ENCODE measurements around the gene OGFOD2.

OGFOD2 gene

GRCh38 chr12:122951979-122952892 is 22.8 kb upstream of the OGFOD2 start:
- peak; percentile 85 to 89 (median 86) for DNase-seq

GRCh38 chr12:122955156-122955555 is 19.9 kb upstream of the OGFOD2 start:
- DNase-seq = no peak

- no peak for DNase-seq
Observed at GRCh38 chr12:122956035-122956434, 19.0 kb upstream of the OGFOD2 start.

- no peak for DNase-seq
Observed at GRCh38 chr12:122958198-122958888, 16.7 kb upstream of the OGFOD2 start.

- no peak for DNase-seq
Observed at GRCh38 chr12:122959566-122960192, 15.4 kb upstream of the OGFOD2 start.

GRCh38 chr12:122960193-122960569 is 14.9 kb upstream of the OGFOD2 start:
- no peak for DNase-seq

- peak; percentile 22 to 57 (median 49) for DNase-seq
Observed at GRCh38 chr12:122961531-122962329, 13.3 kb upstream of the OGFOD2 start.

- peak; percentile 25 to 76 (median 59) for DNase-seq
Observed at GRCh38 chr12:122963941-122964265, 11.1 kb upstream of the OGFOD2 start.

- no peak for DNase-seq
Observed at GRCh38 chr12:122964439-122965257, 10.4 kb upstream of the OGFOD2 start.

GRCh38 chr12:122965321-122965751 is 9.7 kb upstream of the OGFOD2 start:
- DNase-seq = no peak

- DNase-seq = peak; percentile 92 to 97 (median 94)
Observed at GRCh38 chr12:122965851-122966742, 8.9 kb upstream of the OGFOD2 start, which contains the start of gene ABCB9. TSS of gene ABCB9 (minus strand) at chr12:122966463. CDS start at chr12:122960235, 6,228 bp downstream.

GRCh38 chr12:122966743-122967550 is 8.1 kb upstream of the OGFOD2 start:
- no peak for DNase-seq

- no peak for DNase-seq
Observed at GRCh38 chr12:122968104-122968503, 6.9 kb upstream of the OGFOD2 start.

GRCh38 chr12:122969676-122970075 is 5.4 kb upstream of the OGFOD2 start:
- DNase-seq = no peak

- DNase-seq = peak; percentile 98 to 99 (median 98)
Observed at GRCh38 chr12:122974274-122974891, 661 bp upstream of the OGFOD2 start.

GRCh38 chr12:122975790-122976647 is 975 bp downstream of the OGFOD2 start:
- DNase-seq = no peak

- no peak for DNase-seq
Observed at GRCh38 chr12:122976648-122976975, 1.6 kb downstream of the OGFOD2 start.

- no peak for DNase-seq
Observed at GRCh38 chr12:122977153-122977552, 2.1 kb downstream of the OGFOD2 start.
